Suprapubic skin (tissue), 4 donors: ENCODE measurements around the gene DDIT3. TPM values are rescaled to one million over a fixed set of nuclear protein-coding genes. Genes with fewer than 3 reads are reported as not detected.
"Not testable (repeated sequence)": the region's sequence is repeated elsewhere in the genome, so short reads cannot be mapped to it uniquely, and the experiment has no call there.

ENCODE experiments used
- DNase-seq, 2 donors: peaks; one replicate each; pipeline ENCODE4 v3.0.0-alpha.2; 2019; ENCODE audit warnings: low spot score in 2 of 2
- H3K27ac ChIP-seq: fragments of 200-600 bp; sonication (generic); one replicate; pipeline ENCODE4 v1.5.1; 2019
- H3K27me3 ChIP-seq: fragments of 200-600 bp; sonication (generic); one replicate; pipeline ENCODE4 v1.5.1; 2019
- H3K36me3 ChIP-seq: fragments of 200-600 bp; sonication (generic); one replicate; pipeline ENCODE4 v1.5.1; 2019
- H3K4me1 ChIP-seq: fragments of 200-600 bp; sonication (generic); one replicate; pipeline ENCODE4 v1.5.1; 2019
- H3K4me3 ChIP-seq: fragments of 200-600 bp; sonication (generic); one replicate; pipeline ENCODE4 v1.5.1; 2019; ENCODE audit warnings: mild to moderate bottlenecking
- H3K9me3 ChIP-seq: fragments of 200-600 bp; sonication (generic); one replicate; pipeline ENCODE4 v1.5.1; 2019
- CTCF ChIP-seq, 2 donors: fragments of 200-600 bp in 1 of 2; fragments of 450-650 bp in 1 of 2; sonication (generic) in 1 of 2; IDR thresholded peaks; one replicate each; pipeline ENCODE4 v1.5.1; 2016 to 2019; ENCODE audit warnings: antibody characterized with exemption in 2 of 2, mild to moderate bottlenecking in 1 of 2, moderate library complexity in 1 of 2
- EP300 ChIP-seq: sonication (generic); formaldehyde crosslinking; IDR thresholded peaks from one replicate; pipeline ENCODE4 v1.6.1; 2017; ENCODE audit warnings: antibody characterized with exemption
- POLR2A ChIP-seq, 2 donors: fragments of 450-650 bp; IDR thresholded peaks; one replicate each; pipeline ENCODE4 v1.6.1; 2017; ENCODE audit warnings: antibody characterized with exemption in 2 of 2, mild to moderate bottlenecking in 2 of 2, moderate library complexity in 2 of 2
- POLR2AphosphoS5 ChIP-seq, 3 donors: sonication (generic); formaldehyde crosslinking; IDR thresholded peaks; one replicate each; pipeline ENCODE4 v1.6.1; 2017; ENCODE audit warnings: antibody characterized with exemption in 3 of 3
- WGBS: methylation state at CpG from one replicate; pipeline ENCODE4 v1.1.5; 2018; 5-methylcytosine and 5-hydroxymethylcytosine counted together
- total RNA-seq, 4 donors: library from RNA; depleted of rRNA; stranded (reverse); fragments of >200 nt; gene quantifications; one replicate each; pipeline ENCODE4 v1.1.0, GENCODE V29; 2016

Gene DDIT3
- total RNA-seq, 4 donors from 2014 or later = 8.1 to 33.6 (median 14.4) TPM

GRCh38 chr12:57500213-57500612 lies 20.1 kb downstream of the DDIT3 start:
- no peaks in the 10 kb centered on the region for H3K4me1 ChIP-seq
- H3K36me3 ChIP-seq = peaks cover 90% of the 10 kb centered on the region
- TF ChIP-seq CTCF (IDR thresholded peaks at IDR 0.05) (no peak), POLR2AphosphoS5 (IDR thresholded peaks at IDR 0.05) (no peak), POLR2A (IDR thresholded peaks at IDR 0.05) (no peak), EP300 (no peak)
- H3K27me3 ChIP-seq = no peaks in the 10 kb centered on the region
- no peak overlapping the region for H3K4me3 ChIP-seq
- H3K9me3 ChIP-seq = no peaks in the 10 kb centered on the region
- WGBS = 92% methylated on average over 11 of the region's 11 CpGs
- no peak for DNase-seq
- no peak overlapping the region for H3K27ac ChIP-seq

GRCh38 chr12:57498571-57498970 lies 21.7 kb downstream of the DDIT3 start:
- Histone ChIP-seq H3K27ac (no peak overlapping the region), H3K4me1 (no peaks in the 10 kb centered on the region), H3K4me3 (no peak overlapping the region), H3K27me3 (no peaks in the 10 kb centered on the region), H3K9me3 (no peaks in the 10 kb centered on the region), H3K36me3 (peaks cover 78% of the 10 kb centered on the region)
- DNase-seq = no peak
- WGBS = 93% methylated on average over 4 of the region's 4 CpGs
- no peak for TF ChIP-seq POLR2A (IDR thresholded peaks at IDR 0.05)
- no peak for TF ChIP-seq POLR2AphosphoS5 (IDR thresholded peaks at IDR 0.05)
- no peak for TF ChIP-seq EP300
- no peak for TF ChIP-seq CTCF (IDR thresholded peaks at IDR 0.05)

GRCh38 chr12:57498132-57498502 lies 22.2 kb downstream of the DDIT3 start:
- no peaks in the 10 kb centered on the region for H3K9me3 ChIP-seq
- H3K27me3 ChIP-seq = no peaks in the 10 kb centered on the region
- H3K36me3 ChIP-seq = peaks cover 74% of the 10 kb centered on the region
- no peak overlapping the region for H3K27ac ChIP-seq
- no peak overlapping the region for H3K4me3 ChIP-seq
- TF ChIP-seq EP300 = no peak
- 79% methylated on average over 9 of the region's 9 CpGs for WGBS
- no peaks in the 10 kb centered on the region for H3K4me1 ChIP-seq
- no peak for DNase-seq

GRCh38 chr12:57497223-57498131 lies 22.8 kb downstream of the DDIT3 start:
- no peak for DNase-seq
- Histone ChIP-seq H3K9me3 (no peaks in the 10 kb centered on the region), H3K36me3 (peaks cover 72% of the 10 kb centered on the region), H3K4me3 (no peak overlapping the region), H3K27ac (no peak overlapping the region), H3K27me3 (no peaks in the 10 kb centered on the region), H3K4me1 (no peaks in the 10 kb centered on the region)
- no peak for TF ChIP-seq EP300
- TF ChIP-seq CTCF (IDR thresholded peaks at IDR 0.05) = no peak
- no peak for TF ChIP-seq POLR2A (IDR thresholded peaks at IDR 0.05)
- TF ChIP-seq POLR2AphosphoS5 (IDR thresholded peaks at IDR 0.05) = no peak
- WGBS = 88% methylated on average over 12 of the region's 12 CpGs

DNA sequence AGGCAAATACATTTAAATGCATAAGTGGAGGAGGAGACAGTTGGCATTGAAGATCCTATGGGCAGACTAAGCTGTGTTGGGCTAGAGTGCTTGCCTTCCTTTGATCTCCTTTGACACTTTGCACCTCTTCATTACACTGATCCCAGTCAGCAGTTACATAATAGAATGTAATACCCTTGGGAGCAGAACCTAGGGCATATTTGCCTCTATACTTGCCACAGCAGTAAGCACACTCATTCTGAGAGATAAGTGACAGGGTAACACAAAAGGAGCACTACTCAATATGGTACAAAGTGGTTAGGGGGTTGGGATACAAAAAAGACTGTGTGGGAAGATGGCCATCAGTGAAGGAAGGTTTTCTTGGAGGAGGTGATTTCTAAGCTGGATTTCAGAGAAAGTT lies 23.5 kb downstream of the DDIT3 start:
- Histone ChIP-seq H3K36me3 (peaks cover 73% of the 10 kb centered on the region), H3K27me3 (no peaks in the 10 kb centered on the region)

DNA sequence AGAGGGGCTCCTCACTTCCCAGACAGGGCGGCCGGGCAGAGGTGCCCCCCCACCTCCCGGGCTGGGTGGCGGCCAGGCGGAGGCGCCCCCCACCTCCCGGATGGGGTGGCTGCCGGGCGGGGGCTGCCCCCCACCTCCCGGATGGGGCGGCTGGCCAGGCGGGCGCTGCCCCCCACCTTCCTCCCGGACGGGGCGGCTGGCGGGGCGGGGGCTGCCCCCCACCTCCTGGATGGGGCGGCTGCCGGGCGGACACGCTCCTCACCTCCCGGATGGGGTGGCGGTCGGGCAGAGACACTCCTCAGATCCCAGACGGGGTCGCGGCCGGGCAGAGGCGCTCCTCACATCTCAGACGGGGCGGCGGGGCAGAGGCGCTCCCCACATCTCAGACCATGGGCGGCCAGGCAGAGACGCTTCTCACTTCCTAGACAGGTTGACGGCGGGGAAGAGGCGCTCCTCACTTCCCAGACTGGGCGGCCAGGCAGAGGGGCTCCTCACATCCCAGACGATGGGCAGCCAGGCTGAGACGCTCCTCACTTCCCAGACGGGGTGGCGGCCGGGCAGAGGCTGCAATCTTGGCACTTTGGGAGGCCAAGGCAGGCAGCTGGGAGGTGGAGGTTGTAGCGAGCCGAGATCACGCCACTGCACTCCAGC lies 25.1 kb downstream of the DDIT3 start:
- DNase-seq, H3K27ac ChIP-seq, H3K9me3 ChIP-seq, H3K4me3 ChIP-seq, H3K4me1 ChIP-seq, H3K27me3 ChIP-seq: not testable (repeated sequence)
- peaks cover 73% of the 10 kb centered on the region for H3K36me3 ChIP-seq
- WGBS = 88% methylated on average over 32 of the region's 48 CpGs

More for the DNA sequence above, 23.5 kb downstream of the DDIT3 start:
- no peaks in the 10 kb centered on the region for H3K9me3 ChIP-seq
- H3K4me1 ChIP-seq = no peaks in the 10 kb centered on the region
- H3K4me3 ChIP-seq = no peak overlapping the region
- TF ChIP-seq CTCF (IDR thresholded peaks at IDR 0.05) = no peak
- TF ChIP-seq POLR2AphosphoS5 (IDR thresholded peaks at IDR 0.05) = no peak
- no peak for TF ChIP-seq EP300
- no peak for TF ChIP-seq POLR2A (IDR thresholded peaks at IDR 0.05)
- no peak overlapping the region for H3K27ac ChIP-seq
- no peak for DNase-seq
